Testis (tissue), 2 donors: ENCODE measurements around the gene SLC9A9.

Source experiments
- CTCF ChIP-seq, 3 experiments: fragments of 450-650 bp in 2 of 3; fragments of 200-600 bp in 1 of 3; sonication (generic) in 1 of 3; IDR thresholded peaks; one replicate each; pipeline ENCODE4 v1.5.1; 2016 to 2019; ENCODE audit warnings: antibody characterized with exemption in 3 of 3, mild to moderate bottlenecking in 2 of 3, moderate library complexity in 1 of 3
- POLR2A ChIP-seq: fragments of 450-650 bp; IDR thresholded peaks from one replicate; pipeline ENCODE4 v1.6.1; 2017; ENCODE audit warnings: antibody characterized with exemption, mild to moderate bottlenecking, moderate library complexity

GRCh38 chr3:143548393-143548792 lies 299.9 kb downstream of the SLC9A9 start:
- TF ChIP-seq POLR2A: no peak
- no peak for TF ChIP-seq CTCF (IDR thresholded peaks at IDR 0.05)
